H1 (cell line): ENCODE data around the gene GIPR. TPM values are rescaled to one million over a fixed set of nuclear protein-coding genes. Genes with fewer than 3 reads are reported as not detected.

ENCODE experiments used
- CTCF ChIA-PET: fragments of 300-600 bp; sonication (Branson Sonifier 250); formaldehyde crosslinking; loops from one replicate; lab custom pipeline; 2021; ENCODE audit not compliant: partially characterized antibody; lab: Charles Lee
- POLR2A ChIA-PET: fragments of 300-600 bp; sonication (Branson Sonifier 250); formaldehyde crosslinking; loops from one replicate; lab custom pipeline; 2021; ENCODE audit warnings: inconsistent platforms; ENCODE audit not compliant: partially characterized antibody; lab: Charles Lee
- DNase-seq, 2 experiments: peaks; one replicate each; pipeline versions ENCODE4 v3.0.0 to v3.0.0-alpha.2; 2010 to 2022; ENCODE audit warnings: low spot score in 2 of 2, low read depth in 1 of 2, mixed read lengths in 1 of 2
- FAIRE-seq: peaks from 2 replicates; lab custom pipeline; 2011; peaks lifted over from hg19 to GRCh38; lab: Jason Lieb, UNC
- H2AFZ ChIP-seq: 2 replicates; pipeline ENCODE4 v1.8.1; 2012; ENCODE audit warnings: low read length, inconsistent platforms
- H2AK5ac ChIP-seq: 2 replicates; pipeline ENCODE4 v1.6.1; 2013; ENCODE audit warnings: low read depth, low read length
- H2BK120ac ChIP-seq: replicated peaks from 2 replicates; pipeline ENCODE3; 2013; ENCODE audit warnings: low read depth, low read length, inconsistent platforms
- H2BK12ac ChIP-seq: 2 replicates; pipeline ENCODE4 v1.6.1; 2013; ENCODE audit warnings: low read depth, low read length
- H2BK15ac ChIP-seq: 2 replicates; pipeline ENCODE4 v1.6.1; 2013; ENCODE audit warnings: low read length
- H2BK20ac ChIP-seq: 2 replicates; pipeline ENCODE4 v1.6.1; 2013; ENCODE audit warnings: low read length
- H2BK5ac ChIP-seq: 2 replicates; pipeline ENCODE4 v1.6.1; 2013; ENCODE audit warnings: low read depth, low read length
- H3K14ac ChIP-seq: 2 replicates; pipeline ENCODE4 v1.6.1; 2013; ENCODE audit warnings: inconsistent platforms; ENCODE audit not compliant: insufficient read length
- H3K18ac ChIP-seq: 2 replicates; pipeline ENCODE4 v1.6.1; 2013; ENCODE audit warnings: low read length; ENCODE audit errors: extremely low read depth
- H3K23ac ChIP-seq: 2 replicates; pipeline ENCODE4 v1.6.1; 2013; ENCODE audit warnings: inconsistent platforms; ENCODE audit not compliant: insufficient read length
- H3K23me2 ChIP-seq: 2 replicates; pipeline ENCODE4 v1.6.1; 2013; ENCODE audit warnings: low read depth, low read length
- H3K27ac ChIP-seq: 2 replicates; pipeline ENCODE4 v1.6.1; 2011; ENCODE audit warnings: low read depth, low read length, inconsistent platforms
- H3K27me3 ChIP-seq, 4 experiments: replicated peaks in 1 of 4; 1 replicate in 1 of 4; 2 replicates in 3 of 4; pipeline versions ENCODE4 v1.6.1 to v1.8.1; 2011 to 2013; ENCODE audit warnings: low read length in 3 of 4, mild to moderate bottlenecking in 3 of 4, inconsistent platforms in 2 of 4, mixed read lengths in 2 of 4, moderate library complexity in 1 of 4; ENCODE audit not compliant: control insufficient read depth in 3 of 4, insufficient read depth in 3 of 4; ENCODE audit errors: extremely low read depth in 1 of 4
- H3K36me3 ChIP-seq, 4 experiments: 2 replicates each; pipeline versions ENCODE4 v1.6.1 to v1.8.1; 2011 to 2013; ENCODE audit warnings: mild to moderate bottlenecking in 4 of 4, low read length in 3 of 4, moderate library complexity in 2 of 4, control low read depth in 1 of 4, inconsistent platforms in 1 of 4; ENCODE audit not compliant: insufficient read depth in 4 of 4, control insufficient read depth in 2 of 4
- H3K4ac ChIP-seq: replicated peaks from 2 replicates; pipeline ENCODE3; 2013; ENCODE audit warnings: low read length, low read depth, mixed read lengths, inconsistent platforms; ENCODE audit not compliant: insufficient read length
- H3K4me1 ChIP-seq, 4 experiments: replicated peaks in 1 of 4; 1 replicate in 1 of 4; 2 replicates in 3 of 4; pipeline versions ENCODE4 v1.6.1 to v1.8.1; 2011 to 2013; ENCODE audit warnings: low read length in 3 of 4, inconsistent platforms in 2 of 4, mixed read lengths in 1 of 4; ENCODE audit not compliant: insufficient read depth in 4 of 4, control insufficient read depth in 3 of 4
- H3K4me2 ChIP-seq, 2 experiments: 2 replicates each; pipeline versions ENCODE4 v1.6.1 to v1.8.1; 2011 to 2013; ENCODE audit warnings: low read depth in 2 of 2, low read length in 2 of 2, control low read depth in 1 of 2, inconsistent platforms in 1 of 2, mild to moderate bottlenecking in 1 of 2; ENCODE audit not compliant: insufficient read depth in 1 of 2
- H3K4me3 ChIP-seq, 4 experiments: fragments of 200-600, 300-600 bp in 1 of 4; sonication (generic), shearing (Covaris generic), sonication (Bioruptor Twin) in 1 of 4; 2 replicates each; pipeline versions ENCODE4 v1.5.1 to v1.8.1; 2011 to 2016; ENCODE audit warnings: low read length in 4 of 4, low read depth in 3 of 4, control low read depth in 2 of 4, inconsistent platforms in 2 of 4, mild to moderate bottlenecking in 2 of 4, mixed read lengths in 1 of 4, moderate library complexity in 1 of 4; ENCODE audit not compliant: insufficient read depth in 2 of 4; ENCODE audit errors: extremely low read depth in 1 of 4
- H3K56ac ChIP-seq: replicated peaks from 2 replicates; pipeline ENCODE3; 2013; ENCODE audit warnings: low read depth, mild to moderate bottlenecking, mixed read lengths, low read length, inconsistent platforms; ENCODE audit not compliant: insufficient read length
- H3K79me1 ChIP-seq: 2 replicates; pipeline ENCODE4 v1.6.1; 2013; ENCODE audit warnings: low read depth, low read length, control low read depth
- H3K79me2 ChIP-seq, 2 experiments: 2 replicates each; pipeline versions ENCODE4 v1.6.1 to v1.8.1; 2012 to 2013; ENCODE audit warnings: low read length in 2 of 2, mild to moderate bottlenecking in 2 of 2, inconsistent platforms in 1 of 2; ENCODE audit not compliant: insufficient read depth in 2 of 2, control insufficient read depth in 1 of 2
- H3K9ac ChIP-seq, 4 experiments: replicated peaks in 1 of 4; 1 replicate in 1 of 4; 2 replicates in 3 of 4; pipeline versions ENCODE4 v1.6.1 to v1.8.1; 2011 to 2013; ENCODE audit warnings: low read depth in 3 of 4, low read length in 3 of 4, control low read depth in 2 of 4, mild to moderate bottlenecking in 2 of 4, moderate library complexity in 2 of 4, inconsistent platforms in 1 of 4; ENCODE audit errors: extremely low read depth in 1 of 4
- H3K9me3 ChIP-seq, 2 experiments: 2 replicates each; pipeline versions ENCODE4 v1.6.1 to v1.8.1; 2012 to 2013; ENCODE audit warnings: mild to moderate bottlenecking in 2 of 2, moderate library complexity in 2 of 2, control low read depth in 1 of 2, inconsistent platforms in 1 of 2, low read depth in 1 of 2, low read length in 1 of 2, mixed read lengths in 1 of 2; ENCODE audit not compliant: insufficient read depth in 2 of 2
- H4K20me1 ChIP-seq, 2 experiments: replicated peaks in 1 of 2; 2 replicates each; pipeline versions ENCODE3 to v1.8.1; 2011 to 2013; ENCODE audit warnings: inconsistent platforms in 2 of 2, low read length in 2 of 2, mild to moderate bottlenecking in 1 of 2; ENCODE audit not compliant: insufficient read depth in 2 of 2, control insufficient read depth in 1 of 2
- H4K5ac ChIP-seq: 2 replicates; pipeline ENCODE4 v1.6.1; 2013; ENCODE audit warnings: low read length, low read depth, mixed read lengths, inconsistent platforms; ENCODE audit not compliant: insufficient read length
- H4K8ac ChIP-seq: 2 replicates; pipeline ENCODE4 v1.8.0; 2013; ENCODE audit warnings: mild to moderate bottlenecking, moderate library complexity, low read length, inconsistent platforms; ENCODE audit not compliant: insufficient read depth; ENCODE audit errors: extremely low read depth
- H4K91ac ChIP-seq: replicated peaks from 2 replicates; pipeline ENCODE3; 2013; ENCODE audit warnings: low read length, mixed read lengths, inconsistent platforms; ENCODE audit not compliant: insufficient read length
- BRCA1 ChIP-seq: IDR thresholded peaks from 2 replicates; pipeline ENCODE4 v1.6.1; 2012; ENCODE audit warnings: low read depth, low read length, improper control_type of control experiment
- CBX8 ChIP-seq: fragments of 300-800, 300-1000 bp; sonication (generic); IDR thresholded peaks from 2 replicates; pipeline ENCODE4 v1.7.1; 2016; ENCODE audit warnings: low read depth, low read length, borderline replicate concordance
- CREB1 ChIP-seq: IDR thresholded peaks from 2 replicates; pipeline ENCODE4 v1.6.1; 2012; ENCODE audit warnings: inconsistent platforms
- EGR1 ChIP-seq: IDR thresholded peaks from 2 replicates; pipeline ENCODE4 v1.6.1; 2011; ENCODE audit warnings: low read depth, low read length, borderline replicate concordance
- MAFK ChIP-seq: IDR thresholded peaks from 2 replicates; pipeline ENCODE4 v1.6.1; 2012; ENCODE audit warnings: low read depth, mild to moderate bottlenecking, improper control_type of control experiment, low read length
- SRF ChIP-seq: IDR thresholded peaks from 2 replicates; pipeline ENCODE4 v1.6.1; 2011; ENCODE audit warnings: mild to moderate bottlenecking, low read depth, low read length, moderate library complexity
- WGBS, 2 experiments: shearing (Covaris generic) in 1 of 2; methylation state at CpG; one replicate each; pipeline versions ENCODE4 v1.1.6 to v1.1.7; 2013 to 2015; ENCODE audit warnings: low lambda C conversion rate in 2 of 2, mixed read lengths in 2 of 2, inconsistent platforms in 1 of 2, low coverage in 1 of 2, missing lambda C conversion rate in 1 of 2; ENCODE audit not compliant: insufficient replicate concordance in 2 of 2, insufficient coverage in 1 of 2, insufficient read length in 1 of 2; ENCODE audit errors: extremely low coverage in 1 of 2, missing lambda C conversion rate in 1 of 2; 5-methylcytosine and 5-hydroxymethylcytosine counted together
- polyA plus RNA-seq, 7 experiments: library from polyadenylated mRNA; depleted of rRNA in 3 of 7; stranded (reverse) in 5 of 7; unstranded in 2 of 7; fragments of >200 nt in 5 of 7; fragments of 200-250 nt in 2 of 7; gene quantifications; 1 replicate in 5 of 7; 2 replicates in 1 of 7; 4 replicates in 1 of 7; pipeline versions ENCODE4 v1.2.1 to v1.2.3, GENCODE V29; 2011 to 2013; ENCODE audit warnings: missing spikeins in 2 of 7, mixed read lengths in 2 of 7
- total RNA-seq: library from RNA; stranded (reverse); fragmentation: NEBNext Ultra II Directional; extraction: Animal tissue kit (Norgen Biotek cat#: 25700); gene quantifications from 2 replicates; pipeline ENCODE4 v1.2.1, GENCODE V29; 2021

The GIPR gene
- total and polyA plus RNA-seq, 2 of the 8 experiments (the other 6 are each of a cell fraction or from before 2014, with no cell fraction given), result 0.42 to 1.3 TPM

GRCh38 chr19:45653634-45654033, 14.4 kb upstream of the GIPR start:
- Histone ChIP-seq H3K4me1 (peaks cover 0 to 4% (median 1%) of the 10 kb centered on the region in 4 experiments; a peak in 3 of 7 replicates), H3K79me2 (no peaks in the 10 kb centered on the region), H2BK5ac (no peak overlapping the region), H3K4me3 (no peak overlapping the region), H4K20me1 (no peaks in the 10 kb centered on the region), H3K56ac (no peak overlapping the region), H2AFZ (peak overlapping the region; percentile 70), H4K91ac (no peak overlapping the region), H4K5ac (no peak overlapping the region), H3K4me2 (no peak overlapping the region), H3K9me3 (no peaks in the 10 kb centered on the region), H3K4ac (no peak overlapping the region), H2AK5ac (no peak overlapping the region), H2BK20ac (no peak overlapping the region), H2BK12ac (no peak overlapping the region), H3K14ac (no peak overlapping the region), H3K23me2 (no peaks in the 10 kb centered on the region), H3K27me3 (no peaks in the 10 kb centered on the region), H2BK120ac (no peak overlapping the region), H3K36me3 (no peaks in the 10 kb centered on the region), H3K18ac (no peak overlapping the region), H3K79me1 (no peaks in the 10 kb centered on the region), H4K8ac (no peak overlapping the region), H3K9ac (no peak overlapping the region), H2BK15ac (no peak overlapping the region), H3K23ac (no peak overlapping the region), H3K27ac (no peak overlapping the region)
- FAIRE-seq (no peak), DNase-seq (no peak)
- POLR2A ChIA-PET, result interaction anchor here (1.0 to 1.8 kb wide), 2 partner anchors 38 to 125 kb away, joined by 3 to 4 read pairs; partner anchors contain the start of genes QPCTL and SNRPD2
- WGBS, 2 experiments, result 79% methylated on average over 5 of the region's 5 CpGs; no CpG with 5 or more reads in 1 of the 2 experiments
- CTCF ChIA-PET, result interaction anchor here (0.9 to 4.5 kb wide), 6 partner anchors 12 to 40 kb away, joined by 3 to 30 read pairs (median 4); partner anchors contain the start of genes GIPR and QPCTL
- TF ChIP-seq MAFK (no peak), BRCA1 (no peak), EGR1 (no peak), CBX8 (no peak), CREB1 (no peak), SRF (no peak)
